Choroid plexus epithelial cell (primary cell): ENCODE data around the gene GPT2.

Experiments
- DNase-seq: peaks from one replicate; pipeline ENCODE4 v3.0.0-alpha.2; 2010; ENCODE audit warnings: low read depth
- H3K4me3 ChIP-seq: 2 replicates; pipeline ENCODE4 v1.5.1; 2011; ENCODE audit warnings: low read depth, mild to moderate bottlenecking, control low read depth, low read length, moderate library complexity
- TF ChIP-seq, protein P1 (sequence below): conservative IDR thresholded peaks from 2 replicates; pipeline ENCODE4 v1.5.1; 2011; ENCODE audit warnings: low read depth, mild to moderate bottlenecking, control low read depth, inconsistent platforms, low read length, moderate library complexity

GPT2 gene

DNA sequence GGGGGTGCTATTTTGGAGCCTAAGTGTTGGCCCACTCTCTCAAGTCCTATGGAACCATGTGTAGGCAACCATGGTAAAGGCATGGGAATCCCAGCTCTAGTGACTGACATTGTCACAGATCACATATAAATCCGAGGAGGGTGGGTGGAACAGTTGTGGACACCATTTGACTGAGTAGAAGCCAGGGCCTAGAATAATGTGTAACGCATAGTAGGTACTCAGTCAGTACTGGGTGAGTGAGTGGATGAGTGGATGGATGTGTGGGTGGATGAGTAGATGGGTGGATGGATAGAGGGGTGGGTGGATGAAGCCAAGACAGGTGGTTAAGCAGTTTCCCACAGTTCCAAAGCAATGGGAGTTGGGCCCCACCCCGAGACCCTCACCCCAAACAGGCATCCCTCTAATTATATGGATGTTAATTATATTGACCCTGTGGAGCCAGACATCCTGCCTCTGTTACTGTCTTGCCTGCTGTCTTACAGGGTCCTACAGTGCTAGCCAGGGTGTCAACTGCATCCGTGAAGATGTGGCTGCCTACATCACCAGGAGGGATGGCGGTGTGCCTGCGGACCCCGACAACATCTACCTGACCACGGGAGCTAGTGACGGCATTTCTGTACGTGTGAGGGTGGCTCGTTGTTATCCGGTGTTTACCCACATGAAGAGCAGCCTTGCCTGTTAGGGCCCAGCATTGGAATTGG lies 22.3 kb downstream of the GPT2 start:
- DNase-seq, result no peak
- no peak overlapping the region for H3K4me3 ChIP-seq
- TF ChIP-seq, protein P1, sequence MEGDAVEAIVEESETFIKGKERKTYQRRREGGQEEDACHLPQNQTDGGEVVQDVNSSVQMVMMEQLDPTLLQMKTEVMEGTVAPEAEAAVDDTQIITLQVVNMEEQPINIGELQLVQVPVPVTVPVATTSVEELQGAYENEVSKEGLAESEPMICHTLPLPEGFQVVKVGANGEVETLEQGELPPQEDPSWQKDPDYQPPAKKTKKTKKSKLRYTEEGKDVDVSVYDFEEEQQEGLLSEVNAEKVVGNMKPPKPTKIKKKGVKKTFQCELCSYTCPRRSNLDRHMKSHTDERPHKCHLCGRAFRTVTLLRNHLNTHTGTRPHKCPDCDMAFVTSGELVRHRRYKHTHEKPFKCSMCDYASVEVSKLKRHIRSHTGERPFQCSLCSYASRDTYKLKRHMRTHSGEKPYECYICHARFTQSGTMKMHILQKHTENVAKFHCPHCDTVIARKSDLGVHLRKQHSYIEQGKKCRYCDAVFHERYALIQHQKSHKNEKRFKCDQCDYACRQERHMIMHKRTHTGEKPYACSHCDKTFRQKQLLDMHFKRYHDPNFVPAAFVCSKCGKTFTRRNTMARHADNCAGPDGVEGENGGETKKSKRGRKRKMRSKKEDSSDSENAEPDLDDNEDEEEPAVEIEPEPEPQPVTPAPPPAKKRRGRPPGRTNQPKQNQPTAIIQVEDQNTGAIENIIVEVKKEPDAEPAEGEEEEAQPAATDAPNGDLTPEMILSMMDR, result no peak

DNA sequence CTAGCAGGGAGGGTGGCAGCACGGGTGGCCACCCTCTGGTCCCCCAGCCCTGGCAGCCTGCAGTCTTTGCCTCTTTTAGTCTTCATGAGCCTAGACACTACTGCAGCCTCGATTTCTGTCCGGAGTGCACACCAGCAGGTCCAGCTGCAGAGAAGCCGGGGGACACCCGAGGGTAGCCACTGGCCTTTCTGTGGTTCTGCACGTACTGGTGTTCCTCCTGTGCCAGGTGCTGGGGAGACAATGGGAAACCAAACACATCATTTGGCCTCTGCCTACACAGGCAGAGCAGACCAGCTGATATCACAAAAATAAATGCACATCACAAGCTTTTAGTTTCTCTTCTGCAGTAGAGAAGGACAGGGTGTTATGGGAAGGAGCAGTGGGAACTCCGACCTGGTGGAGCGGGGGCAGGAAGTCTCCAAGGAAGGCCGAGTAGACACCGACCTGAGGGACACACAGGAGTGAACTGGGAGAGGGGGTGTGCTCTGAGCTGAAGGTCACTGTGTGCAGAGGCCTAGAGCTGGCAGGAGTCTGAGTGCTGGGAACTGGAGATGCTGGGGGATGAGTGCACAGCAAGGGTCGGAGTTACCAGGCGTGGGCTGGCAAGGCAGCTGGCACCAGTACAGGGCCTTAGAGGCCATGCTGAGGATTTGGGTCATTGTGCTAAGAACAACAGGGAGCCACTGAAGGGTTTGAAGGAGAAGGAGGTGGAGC lies 23.1 kb downstream of the GPT2 start:
- TF ChIP-seq, protein P1, result no peak
- no peak for DNase-seq
- no peak overlapping the region for H3K4me3 ChIP-seq

GRCh38 chr16:46908540-46909372 lies 24.6 kb downstream of the GPT2 start:
- TF ChIP-seq, protein P1, result peak; percentile 77
- peak; percentile 76 for DNase-seq
- no peak overlapping the region for H3K4me3 ChIP-seq

DNA sequence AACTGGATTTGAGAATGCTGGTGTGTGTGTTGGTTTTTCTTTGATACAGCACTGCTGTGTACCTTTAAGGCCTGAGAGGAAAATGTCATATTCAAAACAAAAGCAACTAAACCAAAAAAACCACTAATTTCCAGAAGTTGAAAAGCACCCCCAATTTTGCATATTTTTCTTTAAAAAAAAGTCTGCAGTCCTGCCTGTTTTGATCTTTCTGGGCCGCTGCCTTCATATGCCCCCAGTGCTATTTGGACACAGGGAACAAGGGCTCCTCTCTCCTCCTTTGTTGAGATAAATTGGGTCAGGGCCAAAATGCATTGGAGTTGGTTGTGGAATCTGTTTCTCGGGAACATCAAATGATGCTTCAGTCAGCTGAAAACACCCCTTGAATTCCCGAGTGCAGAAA lies 26.9 kb downstream of the GPT2 start:
- DNase-seq, result no peak
- TF ChIP-seq, protein P1, result no peak
- no peak overlapping the region for H3K4me3 ChIP-seq

- no peak for DNase-seq
- TF ChIP-seq, protein P1, result no peak
- H3K4me3 ChIP-seq, result no peak overlapping the region
These were observed 27.5 kb downstream of the GPT2 start for GRCh38 chr16:46911650-46912049.

GRCh38 chr16:46914556-46915201 lies 30.5 kb downstream of the GPT2 start:
- H3K4me3 ChIP-seq, result no peak overlapping the region
- TF ChIP-seq, protein P1, result no peak
- DNase-seq, result no peak
